ENCODE data around the gene SEC14L1.

- TF ChIP-seq EZH2 (IDR thresholded peaks at IDR 0.05; ENCODE audit: borderline replicate concordance) (no peak), CTCF (IDR thresholded peaks at IDR 0.05; ENCODE audit: poor library complexity) (no peak), EZH2phosphoT487 (IDR thresholded peaks at IDR 0.05; ENCODE audit: low read depth, severe bottlenecking, unreplicated experiment) (no peak)
These were observed 45.4 kb downstream of the SEC14L1 start for GRCh38 chr17:77186141-77186604.

Data from hepatocyte (in vitro differentiated cells).